Measurements from ENCODE around the gene BLID.
A peak's percentile ranks its signal among the peaks of the same experiment; 100 is the strongest.

BLID gene

GRCh38 chr11:122146475-122146874 is 30.5 kb upstream of the BLID start:
- no peak overlapping the region for H2AK5ac ChIP-seq (ENCODE audit: low read depth, low read length)
- no peak overlapping the region for H2BK15ac ChIP-seq (ENCODE audit: low read length)
- no peak overlapping the region for H4K8ac ChIP-seq (ENCODE audit: low read depth, low read length)
- H3K4me1 ChIP-seq (ENCODE audit: control insufficient read depth in 2 of 2, insufficient read depth in 1 of 2, low read depth in 1 of 2, low read length in 2 of 2): peaks cover 0 to 6% of the 10 kb centered on the region in 2 donors
- H3K9me3 ChIP-seq (replicated peaks in 1 of 2; ENCODE audit: control insufficient read depth in 2 of 2, insufficient read depth in 1 of 2, low read depth in 1 of 2, low read length in 2 of 2): no peaks in the 10 kb centered on the region
- no peaks in the 10 kb centered on the region for H3K36me3 ChIP-seq (replicated peaks in 1 of 2; ENCODE audit: control insufficient read depth in 2 of 2, insufficient read depth in 2 of 2, low read length in 2 of 2)
- no peak overlapping the region for H3K4me3 ChIP-seq (ENCODE audit: low read length in 2 of 2)
- DNase-seq (ENCODE audit: low spot score): no peak
- no peak overlapping the region for H3K27ac ChIP-seq (replicated peaks; ENCODE audit: low read length)
- no peak overlapping the region for H2AFZ ChIP-seq (ENCODE audit: low read length)
- H3K4me2 ChIP-seq (ENCODE audit: insufficient read depth, low read length, poor library complexity, severe bottlenecking): no peak overlapping the region
- H3K4ac ChIP-seq (ENCODE audit: low read length): no peak overlapping the region
- no peak overlapping the region for H2BK5ac ChIP-seq (ENCODE audit: low read length)
- no peaks in the 10 kb centered on the region for H3K79me1 ChIP-seq (ENCODE audit: low read depth, low read length)
- H3K23ac ChIP-seq (ENCODE audit: low read depth, low read length, poor library complexity): no peak overlapping the region
- H3K27me3 ChIP-seq (ENCODE audit: control insufficient read depth in 3 of 3, insufficient read depth in 3 of 3, low read depth in 1 of 3, low read length in 3 of 3): no peaks in the 10 kb centered on the region
- no peak overlapping the region for H4K91ac ChIP-seq (ENCODE audit: low read depth, low read length, poor library complexity)
- no peak overlapping the region for H2BK120ac ChIP-seq (ENCODE audit: low read depth, low read length)
- no CpG with 5 or more reads among the region's 2 CpGs for WGBS, 2 donors (ENCODE audit: extremely low coverage in 2 of 2, insufficient read length in 2 of 2, insufficient replicate concordance in 1 of 2)
- no peak overlapping the region for H3K18ac ChIP-seq (ENCODE audit: low read length)
- no peak overlapping the region for H3K9ac ChIP-seq (ENCODE audit: low read depth, low read length, poor library complexity)
- no peak overlapping the region for H3K14ac ChIP-seq (ENCODE audit: low read length)
- no peak overlapping the region for H2BK12ac ChIP-seq (ENCODE audit: low read length)

- H3K27me3 ChIP-seq (ENCODE audit: control insufficient read depth in 3 of 3, insufficient read depth in 3 of 3, low read depth in 1 of 3, low read length in 3 of 3): no peaks in the 10 kb centered on the region
These were observed 29.8 kb upstream of the BLID start for GRCh38 chr11:122145715-122146274.

GRCh38 chr11:122144752-122145151 is 28.7 kb upstream of the BLID start:
- H3K9me3 ChIP-seq (replicated peaks in 1 of 2; ENCODE audit: control insufficient read depth in 2 of 2, insufficient read depth in 1 of 2, low read depth in 1 of 2, low read length in 2 of 2): no peaks in the 10 kb centered on the region
- H3K4me1 ChIP-seq (ENCODE audit: control insufficient read depth in 2 of 2, insufficient read depth in 1 of 2, low read depth in 1 of 2, low read length in 2 of 2): peaks cover 0 to 6% of the 10 kb centered on the region in 2 donors
- no peak overlapping the region for H3K4ac ChIP-seq (ENCODE audit: low read length)
- H3K36me3 ChIP-seq (replicated peaks in 1 of 2; ENCODE audit: control insufficient read depth in 2 of 2, insufficient read depth in 2 of 2, low read length in 2 of 2): no peaks in the 10 kb centered on the region
- H2BK12ac ChIP-seq (ENCODE audit: low read length): no peak overlapping the region
- no peak overlapping the region for H4K91ac ChIP-seq (ENCODE audit: low read depth, low read length, poor library complexity)
- no peak overlapping the region for H2BK15ac ChIP-seq (ENCODE audit: low read length)
- no CpG with 5 or more reads among the region's 3 CpGs for WGBS, 2 donors (ENCODE audit: extremely low coverage in 2 of 2, insufficient read length in 2 of 2, insufficient replicate concordance in 1 of 2)
- no peak overlapping the region for H3K27ac ChIP-seq (replicated peaks; ENCODE audit: low read length)
- no peak overlapping the region for H3K4me2 ChIP-seq (ENCODE audit: insufficient read depth, low read length, poor library complexity, severe bottlenecking)
- H4K8ac ChIP-seq (ENCODE audit: low read depth, low read length): no peak overlapping the region
- H2AK5ac ChIP-seq (ENCODE audit: low read depth, low read length): no peak overlapping the region
- no peak overlapping the region for H2BK120ac ChIP-seq (ENCODE audit: low read depth, low read length)
- no peaks in the 10 kb centered on the region for H3K79me1 ChIP-seq (ENCODE audit: low read depth, low read length)
- H3K23ac ChIP-seq (ENCODE audit: low read depth, low read length, poor library complexity): no peak overlapping the region
- no peak overlapping the region for H2AFZ ChIP-seq (ENCODE audit: low read length)
- H2BK5ac ChIP-seq (ENCODE audit: low read length): no peak overlapping the region
- H3K18ac ChIP-seq (ENCODE audit: low read length): no peak overlapping the region
- H3K27me3 ChIP-seq (ENCODE audit: control insufficient read depth in 3 of 3, insufficient read depth in 3 of 3, low read depth in 1 of 3, low read length in 3 of 3): no peaks in the 10 kb centered on the region
- H3K14ac ChIP-seq (ENCODE audit: low read length): no peak overlapping the region
- no peak overlapping the region for H3K4me3 ChIP-seq (ENCODE audit: low read length in 2 of 2)
- no peak for DNase-seq (ENCODE audit: low spot score)
- no peak overlapping the region for H3K9ac ChIP-seq (ENCODE audit: low read depth, low read length, poor library complexity)

More at GRCh38 chr11:122145715-122146274, 29.8 kb upstream of the BLID start:
- Histone ChIP-seq H3K4me1 (ENCODE audit: control insufficient read depth in 2 of 2, insufficient read depth in 1 of 2, low read depth in 1 of 2, low read length in 2 of 2) (peaks cover 0 to 6% of the 10 kb centered on the region in 2 donors), H2AFZ (ENCODE audit: low read length) (no peak overlapping the region), H3K4ac (ENCODE audit: low read length) (no peak overlapping the region), H3K9ac (ENCODE audit: low read depth, low read length, poor library complexity) (no peak overlapping the region), H3K14ac (ENCODE audit: low read length) (no peak overlapping the region), H4K91ac (ENCODE audit: low read depth, low read length, poor library complexity) (no peak overlapping the region), H4K8ac (ENCODE audit: low read depth, low read length) (no peak overlapping the region), H2BK12ac (ENCODE audit: low read length) (no peak overlapping the region), H3K18ac (ENCODE audit: low read length) (no peak overlapping the region), H2BK15ac (ENCODE audit: low read length) (no peak overlapping the region), H3K9me3 (replicated peaks in 1 of 2; ENCODE audit: control insufficient read depth in 2 of 2, insufficient read depth in 1 of 2, low read depth in 1 of 2, low read length in 2 of 2) (no peaks in the 10 kb centered on the region), H3K4me3 (ENCODE audit: low read length in 2 of 2) (no peak overlapping the region), H2BK5ac (ENCODE audit: low read length) (no peak overlapping the region), H3K79me1 (ENCODE audit: low read depth, low read length) (no peaks in the 10 kb centered on the region), H2BK120ac (ENCODE audit: low read depth, low read length) (no peak overlapping the region), H3K23ac (ENCODE audit: low read depth, low read length, poor library complexity) (no peak overlapping the region), H3K36me3 (replicated peaks in 1 of 2; ENCODE audit: control insufficient read depth in 2 of 2, insufficient read depth in 2 of 2, low read length in 2 of 2) (no peaks in the 10 kb centered on the region), H3K4me2 (ENCODE audit: insufficient read depth, low read length, poor library complexity, severe bottlenecking) (no peak overlapping the region), H2AK5ac (ENCODE audit: low read depth, low read length) (no peak overlapping the region), H3K27ac (replicated peaks; ENCODE audit: low read length) (no peak overlapping the region)
- no peak for DNase-seq (ENCODE audit: low spot score)

DNA sequence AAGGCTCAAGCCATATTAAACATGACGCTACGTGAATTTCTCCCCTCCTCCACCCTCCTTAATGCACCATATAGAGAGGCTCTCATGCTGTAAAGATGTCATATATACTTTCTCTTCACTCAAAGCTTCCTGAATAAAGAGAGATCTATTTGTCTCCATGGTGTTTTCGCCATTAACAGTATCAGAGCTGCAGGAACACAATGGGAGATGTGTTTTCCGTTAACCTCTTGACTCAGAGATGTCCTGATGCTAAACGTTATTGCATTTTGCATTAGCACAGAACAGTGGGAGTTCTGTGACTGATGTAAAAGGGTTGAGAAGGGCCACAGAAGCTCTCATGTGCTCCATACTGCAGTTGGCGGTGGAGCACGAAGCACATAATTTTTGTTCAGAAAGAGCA is 25.7 kb upstream of the BLID start:
- no peaks in the 10 kb centered on the region for H3K27me3 ChIP-seq (ENCODE audit: control insufficient read depth in 3 of 3, insufficient read depth in 3 of 3, low read depth in 1 of 3, low read length in 3 of 3)
- H4K91ac ChIP-seq (ENCODE audit: low read depth, low read length, poor library complexity): no peak overlapping the region
- no peak overlapping the region for H2AK5ac ChIP-seq (ENCODE audit: low read depth, low read length)
- no CpG with 5 or more reads among the region's 7 CpGs for WGBS, 2 donors (ENCODE audit: extremely low coverage in 2 of 2, insufficient read length in 2 of 2, insufficient replicate concordance in 1 of 2)
- H3K9me3 ChIP-seq (replicated peaks in 1 of 2; ENCODE audit: control insufficient read depth in 2 of 2, insufficient read depth in 1 of 2, low read depth in 1 of 2, low read length in 2 of 2): no peaks in the 10 kb centered on the region
- no peak overlapping the region for H3K14ac ChIP-seq (ENCODE audit: low read length)
- no peak overlapping the region for H4K8ac ChIP-seq (ENCODE audit: low read depth, low read length)
- no peak overlapping the region for H2BK120ac ChIP-seq (ENCODE audit: low read depth, low read length)
- H3K27ac ChIP-seq (replicated peaks; ENCODE audit: low read length): no peak overlapping the region
- no peaks in the 10 kb centered on the region for H3K79me1 ChIP-seq (ENCODE audit: low read depth, low read length)
- no peak overlapping the region for H3K18ac ChIP-seq (ENCODE audit: low read length)
- H2BK5ac ChIP-seq (ENCODE audit: low read length): no peak overlapping the region
- no peak overlapping the region for H3K4me2 ChIP-seq (ENCODE audit: insufficient read depth, low read length, poor library complexity, severe bottlenecking)
- H3K23ac ChIP-seq (ENCODE audit: low read depth, low read length, poor library complexity): no peak overlapping the region
- H3K4me1 ChIP-seq (ENCODE audit: control insufficient read depth in 2 of 2, insufficient read depth in 1 of 2, low read depth in 1 of 2, low read length in 2 of 2): peaks cover 0 to 8% of the 10 kb centered on the region in 2 donors
- peak overlapping the region; percentile 60 for H2AFZ ChIP-seq (ENCODE audit: low read length)
- H2BK12ac ChIP-seq (ENCODE audit: low read length): no peak overlapping the region
- H3K9ac ChIP-seq (ENCODE audit: low read depth, low read length, poor library complexity): no peak overlapping the region
- no peak for DNase-seq (ENCODE audit: low spot score)
- no peaks in the 10 kb centered on the region for H3K36me3 ChIP-seq (replicated peaks in 1 of 2; ENCODE audit: control insufficient read depth in 2 of 2, insufficient read depth in 2 of 2, low read length in 2 of 2)
- H2BK15ac ChIP-seq (ENCODE audit: low read length): no peak overlapping the region
- no peak overlapping the region for H3K4ac ChIP-seq (ENCODE audit: low read length)
- no peak overlapping the region for H3K4me3 ChIP-seq (ENCODE audit: low read length in 2 of 2)

Data from neuronal stem cell (in vitro differentiated cells).